Sciatic nerve (tissue), 2 donors: ENCODE measurements around the gene XYLT2. TPM values are rescaled to one million over a fixed set of nuclear protein-coding genes. Genes with fewer than 3 reads are reported as not detected.

ENCODE experiments used
- ATAC-seq: fragments of 200-7000 bp; cut with Tn5 transposase; one replicate; pipeline ENCODE4 v1.9.1; 2020; ENCODE audit warnings: mild to moderate bottlenecking, moderate library complexity
- DNase-seq: peaks from one replicate; pipeline ENCODE4 v3.0.0-alpha.2; 2020; ENCODE audit warnings: low spot score
- intact Hi-C: fragments of 100-400 bp; cut with DNase I; formaldehyde crosslinking; loops from one replicate; pipeline ENCODE4 v1.14.2; 2022
- total RNA-seq: library from RNA; stranded (reverse); fragmentation: NEBNext Ultra II Directional; extraction: Animal tissue kit (Norgen Biotek cat#: 25700); gene quantifications from one replicate; pipeline ENCODE4 v1.2.1, GENCODE V29; 2021
- donor health status: DM: no; HTN: no; CAD: no.
- donor health status: DM: no; HTN: no; CAD: no.

XYLT2 gene
- total RNA-seq, 1 donor from 2014 or later: 20.0 TPM

GRCh38 chr17:50346313-50347116 lies 589 bp downstream of the XYLT2 start:
- intact Hi-C loops: no loop called here
- peak; percentile 74 for DNase-seq
- peak; percentile 37 for ATAC-seq

GRCh38 chr17:50347117-50347893 lies 1.4 kb downstream of the XYLT2 start:
- ATAC-seq (peak; percentile 8), DNase-seq (no peak)
- intact Hi-C loops: no loop called here

- ATAC-seq (no peak), DNase-seq (no peak)
- intact Hi-C loops: no loop called here
Measured at GRCh38 chr17:50347894-50348291, 2.0 kb downstream of the XYLT2 start.

- ATAC-seq (no peak), DNase-seq (no peak)
- intact Hi-C loops: no loop called here
Measured at GRCh38 chr17:50348522-50349242, 2.8 kb downstream of the XYLT2 start.

GRCh38 chr17:50349243-50349600 lies 3.3 kb downstream of the XYLT2 start:
- intact Hi-C loops: no loop called here
- ATAC-seq (no peak), DNase-seq (peak; percentile 38)

- intact Hi-C loops: no loop called here
- no peak for ATAC-seq
- no peak for DNase-seq
Measured at GRCh38 chr17:50350733-50351132, 4.8 kb downstream of the XYLT2 start.

- DNase-seq (no peak), ATAC-seq (no peak)
- intact Hi-C loops: no loop called here
Measured at GRCh38 chr17:50352072-50352692, 6.3 kb downstream of the XYLT2 start.

GRCh38 chr17:50352693-50353599 lies 7.0 kb downstream of the XYLT2 start:
- intact Hi-C loops: no loop called here
- ATAC-seq (no peak), DNase-seq (no peak)

GRCh38 chr17:50353600-50354195 lies 7.8 kb downstream of the XYLT2 start:
- peak; percentile 53 for DNase-seq
- intact Hi-C loops: no loop called here
- no peak for ATAC-seq

- intact Hi-C loops: no loop called here
- ATAC-seq (no peak), DNase-seq (peak; percentile 53)
Measured at GRCh38 chr17:50354198-50354597, 8.3 kb downstream of the XYLT2 start.

GRCh38 chr17:50354776-50355175 lies 8.8 kb downstream of the XYLT2 start:
- intact Hi-C loops: no loop called here
- DNase-seq (peak; percentile 58), ATAC-seq (no peak)

- DNase-seq (no peak), ATAC-seq (no peak)
- intact Hi-C loops: no loop called here
Measured at GRCh38 chr17:50355336-50355700, 9.4 kb downstream of the XYLT2 start.

GRCh38 chr17:50355701-50356341 lies 9.9 kb downstream of the XYLT2 start:
- no peak for ATAC-seq
- intact Hi-C loops: no loop called here
- peak; percentile 47 for DNase-seq

- ATAC-seq (no peak), DNase-seq (peak; percentile 53)
- intact Hi-C loops: no loop called here
Measured at GRCh38 chr17:50356418-50356817, 10.5 kb downstream of the XYLT2 start.

GRCh38 chr17:50356892-50357510 lies 11.1 kb downstream of the XYLT2 start:
- ATAC-seq (no peak), DNase-seq (peak; percentile 51)
- intact Hi-C loops: no loop called here

- no peak for DNase-seq
- no peak for ATAC-seq
- intact Hi-C loops: no loop called here
Measured at GRCh38 chr17:50358177-50358576, 12.3 kb downstream of the XYLT2 start.

- no peak for ATAC-seq
- intact Hi-C loops: no loop called here
- peak; percentile 25 for DNase-seq
Measured at GRCh38 chr17:50359005-50359699, 13.2 kb downstream of the XYLT2 start.
